AG04450 (cell line): ENCODE data around the gene HOXB5. TPM values are rescaled to one million over a fixed set of nuclear protein-coding genes. Genes with fewer than 3 reads are reported as not detected.

Source experiments
- CTCF ChIA-PET: fragments of 300-600, 350-600 bp; formaldehyde crosslinking; extraction: SDS; loops from one replicate; lab custom pipeline; 2022; ENCODE audit warnings: antibody characterized with exemption, inconsistent platforms; lab: Charles Lee
- POLR2A ChIA-PET: fragments of 350-600 bp; formaldehyde crosslinking; extraction: SDS; loops from one replicate; lab custom pipeline; 2021; ENCODE audit warnings: antibody characterized with exemption, inconsistent platforms; lab: Yijun Ruan, JAX
- DNase-seq: peaks from one replicate; pipeline ENCODE4 v3.0.0-alpha.2; 2011; ENCODE audit warnings: low read depth, low spot score
- H3K27ac ChIP-seq: one replicate; pipeline ENCODE4 v1.5.1; 2012; ENCODE audit warnings: low read depth, low read length, control low read depth
- H3K27me3 ChIP-seq: one replicate; pipeline ENCODE4 v1.6.0; 2012; ENCODE audit warnings: low read length; ENCODE audit not compliant: control insufficient read depth, insufficient read depth
- H3K4me3 ChIP-seq: 2 replicates; pipeline ENCODE4 v1.5.1; 2011; ENCODE audit warnings: mild to moderate bottlenecking, low read depth, low read length, control low read depth
- H3K9me3 ChIP-seq: 2 replicates; pipeline ENCODE4 v1.5.1; 2012; ENCODE audit warnings: low read length; ENCODE audit not compliant: control insufficient read depth, insufficient read depth
- polyA plus RNA-seq: library from polyadenylated mRNA; depleted of rRNA; stranded (reverse); fragments of >200 nt; gene quantifications from 2 replicates; pipeline ENCODE4 v1.2.3, GENCODE V29; 2011
- TF ChIP-seq, protein P1 (sequence below): IDR thresholded peaks from 2 replicates; pipeline ENCODE4 v1.5.1; 2011; ENCODE audit warnings: low read depth, low read length, control low read depth, inconsistent platforms

The HOXB5 gene
- polyA plus RNA-seq, 1 experiment, result 9.4 TPM

DNA sequence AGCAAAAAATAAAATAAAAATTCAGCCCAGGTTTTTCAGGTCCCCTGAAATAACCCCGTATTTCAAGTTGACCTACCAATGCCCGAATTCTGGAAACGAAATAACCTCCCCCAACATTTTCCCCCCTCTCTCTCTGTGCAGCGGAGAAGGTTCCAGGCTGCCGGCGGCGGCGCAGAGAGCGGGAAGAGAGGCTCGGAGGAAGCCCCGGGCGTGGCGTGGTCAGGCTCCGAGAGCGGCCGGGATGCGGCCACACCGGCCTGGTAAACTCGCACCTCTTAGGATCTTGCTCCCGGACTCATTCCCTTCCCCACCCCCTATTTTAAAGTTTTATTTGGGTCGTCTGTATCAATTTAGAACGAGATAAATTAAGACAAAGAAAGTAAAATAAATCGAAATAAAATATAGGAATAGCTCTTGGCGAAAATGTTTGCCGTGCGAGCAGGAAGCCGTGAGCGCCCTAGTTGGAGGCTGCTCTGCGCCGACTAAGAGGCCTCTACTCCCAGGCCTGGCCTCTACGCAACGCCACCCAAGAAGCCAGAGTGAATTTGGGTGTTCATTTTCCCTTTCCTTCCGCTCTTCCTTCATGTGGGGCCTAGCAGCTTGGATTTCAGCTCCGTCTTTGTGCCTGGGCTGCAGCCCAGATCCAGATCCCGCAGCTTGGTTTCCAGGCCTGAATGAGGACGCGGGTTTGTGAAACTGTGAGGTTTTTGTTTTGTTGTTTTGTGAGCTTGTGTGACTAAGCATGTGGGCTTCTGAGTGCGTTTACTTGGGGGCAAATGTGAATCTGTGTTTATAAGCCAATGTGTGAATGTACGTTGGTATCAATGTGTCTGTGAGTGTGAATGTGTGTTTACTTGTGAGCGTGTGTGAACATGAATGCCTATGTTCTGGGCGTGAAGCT lies 12.7 kb upstream of the HOXB5 start:
- no peak overlapping the region for H3K27ac ChIP-seq
- H3K4me3 ChIP-seq, result no peak overlapping the region
- ChIA-PET POLR2A (no interaction called here), CTCF (interaction anchor here (0.5 to 1.0 kb wide), 2 partner anchors 12 to 72 kb away, joined by 3 to 4 read pairs; no protein-coding TSS in a partner anchor)
- DNase-seq, result no peak
- peaks cover 3% of the 10 kb centered on the region for H3K27me3 ChIP-seq
- TF ChIP-seq, protein P1, sequence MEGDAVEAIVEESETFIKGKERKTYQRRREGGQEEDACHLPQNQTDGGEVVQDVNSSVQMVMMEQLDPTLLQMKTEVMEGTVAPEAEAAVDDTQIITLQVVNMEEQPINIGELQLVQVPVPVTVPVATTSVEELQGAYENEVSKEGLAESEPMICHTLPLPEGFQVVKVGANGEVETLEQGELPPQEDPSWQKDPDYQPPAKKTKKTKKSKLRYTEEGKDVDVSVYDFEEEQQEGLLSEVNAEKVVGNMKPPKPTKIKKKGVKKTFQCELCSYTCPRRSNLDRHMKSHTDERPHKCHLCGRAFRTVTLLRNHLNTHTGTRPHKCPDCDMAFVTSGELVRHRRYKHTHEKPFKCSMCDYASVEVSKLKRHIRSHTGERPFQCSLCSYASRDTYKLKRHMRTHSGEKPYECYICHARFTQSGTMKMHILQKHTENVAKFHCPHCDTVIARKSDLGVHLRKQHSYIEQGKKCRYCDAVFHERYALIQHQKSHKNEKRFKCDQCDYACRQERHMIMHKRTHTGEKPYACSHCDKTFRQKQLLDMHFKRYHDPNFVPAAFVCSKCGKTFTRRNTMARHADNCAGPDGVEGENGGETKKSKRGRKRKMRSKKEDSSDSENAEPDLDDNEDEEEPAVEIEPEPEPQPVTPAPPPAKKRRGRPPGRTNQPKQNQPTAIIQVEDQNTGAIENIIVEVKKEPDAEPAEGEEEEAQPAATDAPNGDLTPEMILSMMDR, result no peak
- H3K9me3 ChIP-seq, result peaks cover 4% of the 10 kb centered on the region; the same call in 1 of the 2 replicates

DNA sequence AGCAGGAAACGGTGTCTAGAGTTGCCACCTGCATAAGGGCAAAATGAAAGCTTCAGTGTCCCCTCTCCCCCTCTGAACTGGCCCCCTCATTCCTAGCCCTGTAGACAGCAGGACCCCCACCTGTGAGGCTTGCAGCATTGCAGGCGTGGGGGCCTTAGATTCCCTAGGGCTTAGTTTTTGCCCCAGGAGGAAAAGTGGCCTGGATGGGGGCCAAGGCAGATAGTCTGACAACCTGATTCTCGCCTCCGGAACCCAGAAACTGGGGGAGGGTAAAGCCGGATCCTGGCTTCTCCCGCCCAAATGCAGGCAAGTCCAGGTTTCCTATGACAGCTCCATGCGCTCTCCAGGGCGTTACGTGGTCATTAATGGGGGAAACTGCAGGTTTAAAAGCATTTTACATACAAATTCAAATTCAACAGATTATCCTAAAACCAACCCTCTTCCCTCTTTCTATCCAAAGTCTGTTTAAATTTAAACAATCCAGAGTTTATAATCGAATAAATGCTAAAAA lies 11.9 kb upstream of the HOXB5 start:
- no peak overlapping the region for H3K4me3 ChIP-seq
- TF ChIP-seq, protein P1, result no peak
- H3K27me3 ChIP-seq, result peaks cover 3% of the 10 kb centered on the region
- H3K9me3 ChIP-seq, result peaks cover 4% of the 10 kb centered on the region; the same call in 1 of the 2 replicates
- ChIA-PET POLR2A (no interaction called here), CTCF (interaction anchor here (1.0 kb wide), 1 partner anchor 12 kb away, joined by 3 read pairs; the partner anchor contains the start of gene HOXB5)
- DNase-seq, result no peak
- H3K27ac ChIP-seq, result no peak overlapping the region

DNA sequence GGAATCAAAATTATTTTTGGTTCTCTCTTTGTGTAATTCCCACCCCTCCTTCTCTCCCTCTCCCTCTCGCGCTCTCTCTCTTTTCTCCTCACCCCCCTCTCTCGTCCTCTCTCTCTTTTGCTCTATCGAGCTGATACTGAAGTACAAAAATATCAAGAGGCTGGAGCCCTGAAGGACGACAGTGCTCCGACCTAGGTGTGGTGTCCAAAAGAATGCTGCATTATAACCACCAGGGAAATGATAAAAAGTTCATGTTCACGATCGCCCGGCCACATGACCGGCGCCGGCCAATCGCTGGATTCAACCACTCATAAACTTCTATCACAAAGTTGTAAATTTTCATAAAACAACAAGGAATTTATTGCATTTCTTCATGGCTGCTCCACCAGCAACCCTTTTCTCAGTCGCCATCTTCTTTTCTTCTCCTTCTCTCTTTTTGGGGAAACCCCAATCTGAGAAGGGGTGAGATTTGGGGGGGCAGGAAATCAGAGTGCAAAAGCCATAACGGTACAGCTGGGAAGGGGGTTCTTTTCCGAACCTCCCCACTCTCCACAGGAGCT lies 11.3 kb upstream of the HOXB5 start, which contains the start of gene HOXB6:
TSS of gene HOXB6 (minus strand) at position 217 of the 560 bp plus-strand sequence. CDS start 6,836 bp downstream, outside the sequence.
- peak within 1 kb of the TSS; percentile 31 for H3K4me3 ChIP-seq
- ChIA-PET CTCF (interaction anchor here (0.7 to 1.0 kb wide), 2 partner anchors 12 to 268 kb away, joined by 3 to 4 read pairs; partner anchors contain the start of gene HOXB5), POLR2A (no interaction called here)
- peaks cover 3% of the 10 kb centered on the region for H3K27me3 ChIP-seq
- TF ChIP-seq, protein P1, result no peak
- H3K27ac ChIP-seq, result no peak within 1 kb of the TSS
- DNase-seq, result no peak
- peaks cover 4% of the 10 kb centered on the region; the same call in 1 of the 2 replicates for H3K9me3 ChIP-seq

DNA sequence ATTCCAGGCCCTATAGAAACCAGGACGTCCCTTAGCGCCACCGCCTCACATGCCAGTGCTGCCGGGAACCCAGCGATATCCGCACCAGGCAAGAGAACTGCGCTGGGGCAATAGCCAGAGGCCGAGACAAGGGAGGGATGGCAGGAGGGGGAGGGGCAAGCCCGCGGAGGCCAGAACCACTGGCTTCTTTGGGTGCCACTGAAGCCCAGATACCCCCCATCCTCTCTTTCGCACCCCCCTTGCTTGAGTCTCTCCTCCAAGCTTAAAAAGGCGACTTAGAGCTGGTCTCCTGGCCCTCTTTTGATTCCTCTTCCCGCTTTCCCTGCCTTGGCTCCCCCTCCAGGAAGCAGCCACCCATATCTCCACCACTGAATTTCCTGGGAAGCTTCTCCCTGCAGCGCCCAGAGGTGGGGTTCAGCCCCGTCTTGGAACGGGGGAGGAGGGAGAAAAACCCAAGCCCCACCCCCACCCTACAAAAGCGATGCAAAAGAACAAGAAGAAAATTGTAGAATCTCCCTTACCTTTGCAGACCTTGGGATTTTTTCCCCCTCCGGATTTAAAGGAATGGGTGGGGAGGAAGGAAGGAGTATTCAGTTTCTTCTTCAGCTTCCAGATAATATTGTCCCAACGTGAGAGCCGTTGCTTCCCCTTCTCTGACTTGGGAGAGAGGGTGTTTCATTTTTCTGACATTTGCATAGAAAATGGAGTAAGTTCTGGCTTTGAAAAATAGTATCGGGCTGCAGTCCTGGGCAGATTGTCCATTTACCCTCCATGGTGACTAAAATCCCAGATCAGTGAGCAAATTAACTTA lies 10.6 kb upstream of the HOXB5 start:
- ChIA-PET POLR2A (no interaction called here), CTCF (interaction anchor here (0.7 kb wide), 2 partner anchors 136 to 267 kb away, joined by 4 read pairs; no protein-coding TSS in a partner anchor)
- H3K27ac ChIP-seq, result no peak overlapping the region
- H3K27me3 ChIP-seq, result peaks cover 5% of the 10 kb centered on the region
- peaks cover 4% of the 10 kb centered on the region; the same call in 1 of the 2 replicates for H3K9me3 ChIP-seq
- H3K4me3 ChIP-seq, result peak overlapping the region; percentile 31
- DNase-seq, result no peak
- TF ChIP-seq, protein P1, result no peak
